ENCODE data around the gene CUBN. TPM values are rescaled to one million over a fixed set of nuclear protein-coding genes. Genes with fewer than 3 reads are reported as not detected.
"Not testable (repeated sequence)": the region's sequence is repeated elsewhere in the genome, so short reads cannot be mapped to it uniquely, and the experiment has no call there.

The CUBN gene
- total RNA-seq, 2 experiments from 2014 or later: 0.80 to 0.81 TPM

GRCh38 chr10:17134737-17135260 is 5.2 kb upstream of the CUBN start:
- Mint-ChIP-seq H3K9me3 (no peaks in the 10 kb centered on the region), H3K4me3 (no peak overlapping the region), H3K27me3 (peaks cover 8% of the 10 kb centered on the region), H3K27ac (no peak overlapping the region), H3K36me3 (ENCODE audit: low read depth) (no peaks in the 10 kb centered on the region), H3K4me1 (no peaks in the 10 kb centered on the region)
- POLR2A ChIA-PET: no interaction called here
- no peak for DNase-seq
- CTCF ChIA-PET: no interaction called here

- no peaks in the 10 kb centered on the region for H3K4me1 Mint-ChIP-seq
- H3K9me3 Mint-ChIP-seq: no peaks in the 10 kb centered on the region
- no peak overlapping the region for H3K27ac Mint-ChIP-seq
- no peak overlapping the region for H3K4me3 Mint-ChIP-seq
- peaks cover 6% of the 10 kb centered on the region for H3K27me3 Mint-ChIP-seq
- H3K36me3 Mint-ChIP-seq (ENCODE audit: low read depth): no peaks in the 10 kb centered on the region
- no peak for DNase-seq
- ChIA-PET POLR2A (no interaction called here), CTCF (no interaction called here)
Measured at GRCh38 chr10:17134282-17134681, 4.7 kb upstream of the CUBN start.

- Mint-ChIP-seq H3K27ac (no peak overlapping the region), H3K9me3 (no peaks in the 10 kb centered on the region), H3K36me3 (ENCODE audit: low read depth) (no peaks in the 10 kb centered on the region), H3K4me3 (no peak overlapping the region), H3K4me1 (peaks cover 10% of the 10 kb centered on the region), H3K27me3 (peaks cover 2% of the 10 kb centered on the region)
- no peak for DNase-seq
- ChIA-PET CTCF (no interaction called here), POLR2A (no interaction called here)
Measured at GRCh38 chr10:17128261-17128660, 1.4 kb downstream of the CUBN start.

- no peak overlapping the region for H3K4me3 Mint-ChIP-seq
Measured at GRCh38 chr10:17126327-17126726, 3.3 kb downstream of the CUBN start.

GRCh38 chr10:17125206-17125893 is 4.3 kb downstream of the CUBN start:
- Mint-ChIP-seq H3K36me3 (ENCODE audit: low read depth) (peaks cover 4% of the 10 kb centered on the region), H3K27me3 (no peaks in the 10 kb centered on the region), H3K4me1 (peaks cover 10% of the 10 kb centered on the region), H3K9me3 (no peaks in the 10 kb centered on the region), H3K27ac (no peak overlapping the region), H3K4me3 (no peak overlapping the region)
- no peak for DNase-seq
- ChIA-PET POLR2A (interaction anchor here (1.3 kb wide), 1 partner anchor 103 kb away, joined by 3 read pairs; no protein-coding TSS in a partner anchor), CTCF (no interaction called here)

More at GRCh38 chr10:17126327-17126726, 3.3 kb downstream of the CUBN start:
- ChIA-PET CTCF (interaction anchor here (0.6 kb wide), 1 partner anchor 1359 kb away, joined by 4 read pairs; no protein-coding TSS in a partner anchor), POLR2A (interaction anchor here (1.3 kb wide), 1 partner anchor 103 kb away, joined by 3 read pairs; no protein-coding TSS in a partner anchor)
- no peak for DNase-seq
- H3K27me3 Mint-ChIP-seq: peaks cover 1% of the 10 kb centered on the region
- peaks cover 10% of the 10 kb centered on the region for H3K4me1 Mint-ChIP-seq
- H3K36me3 Mint-ChIP-seq (ENCODE audit: low read depth): no peaks in the 10 kb centered on the region
- no peaks in the 10 kb centered on the region for H3K9me3 Mint-ChIP-seq
- H3K27ac Mint-ChIP-seq: no peak overlapping the region

GRCh38 chr10:17123961-17124360 is 5.7 kb downstream of the CUBN start:
- peaks cover 10% of the 10 kb centered on the region for H3K4me1 Mint-ChIP-seq
- CTCF ChIA-PET: no interaction called here

GRCh38 chr10:17122726-17123661 is 6.6 kb downstream of the CUBN start:
- Mint-ChIP-seq H3K27ac (no peak overlapping the region), H3K4me1 (peaks cover 10% of the 10 kb centered on the region), H3K27me3 (no peaks in the 10 kb centered on the region), H3K4me3 (no peak overlapping the region), H3K9me3 (no peaks in the 10 kb centered on the region), H3K36me3 (ENCODE audit: low read depth) (peaks cover 4% of the 10 kb centered on the region)
- ChIA-PET CTCF (no interaction called here), POLR2A (interaction anchor here (0.8 kb wide), 1 partner anchor 106 kb away, joined by 3 read pairs; no protein-coding TSS in a partner anchor)
- no peak for DNase-seq

More at GRCh38 chr10:17123961-17124360, 5.7 kb downstream of the CUBN start:
- no peak for DNase-seq
- POLR2A ChIA-PET: no interaction called here
- H3K9me3 Mint-ChIP-seq: no peaks in the 10 kb centered on the region
- no peaks in the 10 kb centered on the region for H3K27me3 Mint-ChIP-seq
- peaks cover 4% of the 10 kb centered on the region for H3K36me3 Mint-ChIP-seq (ENCODE audit: low read depth)
- H3K4me3 Mint-ChIP-seq: no peak overlapping the region
- no peak overlapping the region for H3K27ac Mint-ChIP-seq

- Mint-ChIP-seq H3K4me3 (no peak overlapping the region), H3K36me3 (ENCODE audit: low read depth) (peaks cover 4% of the 10 kb centered on the region), H3K27me3 (no peaks in the 10 kb centered on the region), H3K9me3 (no peaks in the 10 kb centered on the region), H3K4me1 (peaks cover 7% of the 10 kb centered on the region), H3K27ac (no peak overlapping the region)
- ChIA-PET CTCF (no interaction called here), POLR2A (interaction anchor here (0.8 kb wide), 1 partner anchor 106 kb away, joined by 3 read pairs; no protein-coding TSS in a partner anchor)
- no peak for DNase-seq
Measured at GRCh38 chr10:17122052-17122451, 7.6 kb downstream of the CUBN start.

- peaks cover 4% of the 10 kb centered on the region for H3K36me3 Mint-ChIP-seq (ENCODE audit: low read depth)
- no peak for DNase-seq
- CTCF ChIA-PET: no interaction called here
- no peak overlapping the region for H3K4me3 Mint-ChIP-seq
- H3K27me3 Mint-ChIP-seq: no peaks in the 10 kb centered on the region
- H3K27ac Mint-ChIP-seq: no peak overlapping the region
- POLR2A ChIA-PET: no interaction called here
- no peaks in the 10 kb centered on the region for H3K9me3 Mint-ChIP-seq
- H3K4me1 Mint-ChIP-seq: no peaks in the 10 kb centered on the region
Measured at GRCh38 chr10:17120694-17121093, 8.9 kb downstream of the CUBN start.

- no peaks in the 10 kb centered on the region for H3K27me3 Mint-ChIP-seq
- DNase-seq: no peak
- peaks cover 4% of the 10 kb centered on the region for H3K36me3 Mint-ChIP-seq (ENCODE audit: low read depth)
- H3K4me3 Mint-ChIP-seq: no peak overlapping the region
- POLR2A ChIA-PET: no interaction called here
- no peak overlapping the region for H3K27ac Mint-ChIP-seq
- peaks cover 4% of the 10 kb centered on the region for H3K4me1 Mint-ChIP-seq
- no peaks in the 10 kb centered on the region for H3K9me3 Mint-ChIP-seq
- CTCF ChIA-PET: no interaction called here
Measured at GRCh38 chr10:17119845-17120244, 9.8 kb downstream of the CUBN start.

GRCh38 chr10:17116193-17116592 is 13.4 kb downstream of the CUBN start:
- no peaks in the 10 kb centered on the region for H3K27me3 Mint-ChIP-seq
- POLR2A ChIA-PET: no interaction called here
- no peak overlapping the region for H3K4me3 Mint-ChIP-seq
- H3K9me3 Mint-ChIP-seq: no peaks in the 10 kb centered on the region
- H3K36me3 Mint-ChIP-seq (ENCODE audit: low read depth): peaks cover 8% of the 10 kb centered on the region
- DNase-seq: no peak
- no peak overlapping the region for H3K27ac Mint-ChIP-seq
- H3K4me1 Mint-ChIP-seq: peaks cover 4% of the 10 kb centered on the region
- CTCF ChIA-PET: no interaction called here

- Mint-ChIP-seq H3K4me3 (no peak overlapping the region), H3K36me3 (ENCODE audit: low read depth) (peaks cover 7% of the 10 kb centered on the region), H3K27me3 (no peaks in the 10 kb centered on the region), H3K27ac (no peak overlapping the region), H3K9me3 (no peaks in the 10 kb centered on the region), H3K4me1 (peaks cover 4% of the 10 kb centered on the region)
- no peak for DNase-seq
- CTCF ChIA-PET: interaction anchor here (0.7 kb wide), 2 partner anchors 31 to 261 kb away, joined by 4 to 5 read pairs; no protein-coding TSS in a partner anchor
- POLR2A ChIA-PET: interaction anchor here (0.6 kb wide), 1 partner anchor 259 kb away, joined by 3 read pairs; no protein-coding TSS in a partner anchor
Measured at GRCh38 chr10:17115683-17116082, 13.9 kb downstream of the CUBN start.

GRCh38 chr10:17114878-17115444 is 14.7 kb downstream of the CUBN start:
- H3K27me3 Mint-ChIP-seq; H3K4me1 Mint-ChIP-seq; DNase-seq; H3K36me3 Mint-ChIP-seq (ENCODE audit: low read depth); H3K9me3 Mint-ChIP-seq; H3K4me3 Mint-ChIP-seq; H3K27ac Mint-ChIP-seq: not testable (repeated sequence)
- CTCF ChIA-PET: interaction anchor here (0.7 kb wide), 2 partner anchors 32 to 261 kb away, joined by 4 to 5 read pairs; no protein-coding TSS in a partner anchor
- POLR2A ChIA-PET: interaction anchor here (0.6 to 0.7 kb wide), 2 partner anchors 115 to 258 kb away, joined by 3 read pairs; no protein-coding TSS in a partner anchor
